K562 (cell line): Measurements from ENCODE around the gene ARHGEF18.

Experiments used
- BHLHE40 ChIP-seq: IDR thresholded peaks from 2 replicates; pipeline ENCODE4 v1.6.1; 2011; ENCODE audit warnings: low read length, improper control_type of control experiment
- EZH2 ChIP-seq: IDR thresholded peaks from 2 replicates; pipeline ENCODE4 v1.6.1; 2012; ENCODE audit warnings: low read depth, mild to moderate bottlenecking, inconsistent platforms, low read length, borderline replicate concordance
- JUN ChIP-seq, 2 experiments: sonication (generic) in 1 of 2; formaldehyde crosslinking in 1 of 2; IDR thresholded peaks; 2 replicates each; pipeline versions ENCODE4 v1.6.1 to v1.8.0; 2012 to 2022; ENCODE audit warnings: borderline replicate concordance in 2 of 2, mild to moderate bottlenecking in 2 of 2, improper control_type of control experiment in 1 of 2, low read depth in 1 of 2, low read length in 1 of 2, missing genetic modification reagents in 1 of 2
- JUNB ChIP-seq: fragments of 450-650 bp; formaldehyde crosslinking; conservative IDR thresholded peaks from 2 replicates; pipeline ENCODE4 v1.4.0; 2020; ENCODE audit warnings: mild to moderate bottlenecking
- SMARCC2 ChIP-seq: fragments of 450-650 bp; IDR thresholded peaks from 2 replicates; pipeline ENCODE4 v1.6.1; 2017; ENCODE audit warnings: antibody characterized with exemption, moderate library complexity, mild to moderate bottlenecking, low read depth
- TAF1 ChIP-seq: IDR thresholded peaks from 2 replicates; pipeline ENCODE4 v1.6.1; 2011; ENCODE audit warnings: mild to moderate bottlenecking, low read length, moderate library complexity; ENCODE audit not compliant: insufficient read depth, control insufficient read depth, severe bottlenecking; ENCODE audit errors: extremely low read depth
- ZBTB8A ChIP-seq: fragments of 450-650 bp; IDR thresholded peaks from 2 replicates; pipeline ENCODE4 v1.6.1; 2018; ENCODE audit warnings: mild to moderate bottlenecking, moderate library complexity; ENCODE audit not compliant: partially characterized antibody
- ZNF583 ChIP-seq: fragments of 250-450 bp; sonication (Bioruptor Pico); IDR thresholded peaks from 2 replicates; pipeline ENCODE4 v1.4.0; 2020
- TF ChIP-seq, protein P1 (sequence below): fragments of 250-450 bp; sonication (Bioruptor Pico); IDR thresholded peaks from 2 replicates; pipeline ENCODE4 v1.5.0; 2020; ENCODE audit warnings: mild to moderate bottlenecking, borderline replicate concordance
- TF ChIP-seq, protein P2 (sequence below), 2 experiments: fragments of 200-800 bp in 1 of 2; sonication (Bioruptor generic) in 1 of 2; sonication (generic) in 1 of 2; formaldehyde crosslinking in 1 of 2; IDR thresholded peaks in 1 of 2; conservative IDR thresholded peaks in 1 of 2; 2 replicates each; pipeline versions ENCODE4 v1.5.0 to v1.6.1; 2016 to 2020; ENCODE audit warnings: missing compliant biosample characterization in 1 of 2, missing genetic modification characterization in 1 of 2, missing genetic modification reagents in 1 of 2
- TF ChIP-seq, protein P3 (sequence below), 3 experiments: IDR thresholded peaks in 2 of 3; conservative IDR thresholded peaks in 1 of 3; 2 replicates each; pipeline ENCODE4 v1.5.1; 2011 to 2012; ENCODE audit warnings: low read length in 3 of 3, mild to moderate bottlenecking in 3 of 3, control low read depth in 2 of 3, improper control_type of control experiment in 1 of 3, inconsistent platforms in 1 of 3, low read depth in 1 of 3, mixed read lengths in 1 of 3, moderate library complexity in 1 of 3; ENCODE audit not compliant: insufficient read depth in 2 of 3
- TF ChIP-seq, protein P4 (sequence below): IDR thresholded peaks from 2 replicates; pipeline ENCODE4 v1.6.1; 2011; ENCODE audit not compliant: insufficient read length; ENCODE audit errors: extremely low read depth

DNA sequence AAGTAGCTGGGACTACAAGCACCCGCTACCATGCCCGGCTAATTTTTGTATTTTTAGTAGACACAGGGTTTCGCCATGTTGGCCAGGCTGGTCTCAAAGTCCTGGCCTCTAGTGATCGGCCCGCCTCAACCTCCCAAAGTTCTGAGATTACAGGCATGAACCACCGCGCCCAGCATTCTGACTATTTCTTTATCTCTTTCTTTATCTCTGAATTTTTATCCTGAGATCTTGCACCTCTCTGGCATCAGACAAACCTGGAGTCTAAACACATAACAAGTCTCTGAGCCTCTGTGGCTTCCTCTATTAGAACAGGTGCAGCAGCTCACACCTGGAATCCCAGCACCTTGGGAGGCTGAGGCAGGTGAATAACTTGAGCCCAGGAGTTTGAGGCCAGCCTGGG, 28.5 kb downstream of the ARHGEF18 start:
- TF ChIP-seq, protein P1, sequence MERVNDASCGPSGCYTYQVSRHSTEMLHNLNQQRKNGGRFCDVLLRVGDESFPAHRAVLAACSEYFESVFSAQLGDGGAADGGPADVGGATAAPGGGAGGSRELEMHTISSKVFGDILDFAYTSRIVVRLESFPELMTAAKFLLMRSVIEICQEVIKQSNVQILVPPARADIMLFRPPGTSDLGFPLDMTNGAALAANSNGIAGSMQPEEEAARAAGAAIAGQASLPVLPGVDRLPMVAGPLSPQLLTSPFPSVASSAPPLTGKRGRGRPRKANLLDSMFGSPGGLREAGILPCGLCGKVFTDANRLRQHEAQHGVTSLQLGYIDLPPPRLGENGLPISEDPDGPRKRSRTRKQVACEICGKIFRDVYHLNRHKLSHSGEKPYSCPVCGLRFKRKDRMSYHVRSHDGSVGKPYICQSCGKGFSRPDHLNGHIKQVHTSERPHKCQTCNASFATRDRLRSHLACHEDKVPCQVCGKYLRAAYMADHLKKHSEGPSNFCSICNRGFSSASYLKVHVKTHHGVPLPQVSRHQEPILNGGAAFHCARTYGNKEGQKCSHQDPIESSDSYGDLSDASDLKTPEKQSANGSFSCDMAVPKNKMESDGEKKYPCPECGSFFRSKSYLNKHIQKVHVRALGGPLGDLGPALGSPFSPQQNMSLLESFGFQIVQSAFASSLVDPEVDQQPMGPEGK: no peak
- TF ChIP-seq TAF1 (no peak), BHLHE40 (no peak), SMARCC2 (no peak), JUN (IDR thresholded peaks at IDR 0.05; ENCODE audit: borderline replicate concordance, low read depth, low read length) (no peak), JUN (CRISPR knock-in tag; IDR thresholded peaks at IDR 0.05; ENCODE audit: borderline replicate concordance) (no peak), JUNB (no peak), ZBTB8A (no peak), EZH2 (no peak), ZNF583 (CRISPR knock-in tag) (no peak)
- TF ChIP-seq, protein P2, sequence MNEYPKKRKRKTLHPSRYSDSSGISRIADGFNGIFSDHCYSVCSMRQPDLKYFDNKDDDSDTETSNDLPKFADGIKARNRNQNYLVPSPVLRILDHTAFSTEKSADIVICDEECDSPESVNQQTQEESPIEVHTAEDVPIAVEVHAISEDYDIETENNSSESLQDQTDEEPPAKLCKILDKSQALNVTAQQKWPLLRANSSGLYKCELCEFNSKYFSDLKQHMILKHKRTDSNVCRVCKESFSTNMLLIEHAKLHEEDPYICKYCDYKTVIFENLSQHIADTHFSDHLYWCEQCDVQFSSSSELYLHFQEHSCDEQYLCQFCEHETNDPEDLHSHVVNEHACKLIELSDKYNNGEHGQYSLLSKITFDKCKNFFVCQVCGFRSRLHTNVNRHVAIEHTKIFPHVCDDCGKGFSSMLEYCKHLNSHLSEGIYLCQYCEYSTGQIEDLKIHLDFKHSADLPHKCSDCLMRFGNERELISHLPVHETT (CRISPR knock-in tag; conservative IDR thresholded peaks at IDR 0.05 in 1 of 2, IDR thresholded peaks at IDR 0.05 in 1 of 2): no peak
- TF ChIP-seq, protein P3, sequence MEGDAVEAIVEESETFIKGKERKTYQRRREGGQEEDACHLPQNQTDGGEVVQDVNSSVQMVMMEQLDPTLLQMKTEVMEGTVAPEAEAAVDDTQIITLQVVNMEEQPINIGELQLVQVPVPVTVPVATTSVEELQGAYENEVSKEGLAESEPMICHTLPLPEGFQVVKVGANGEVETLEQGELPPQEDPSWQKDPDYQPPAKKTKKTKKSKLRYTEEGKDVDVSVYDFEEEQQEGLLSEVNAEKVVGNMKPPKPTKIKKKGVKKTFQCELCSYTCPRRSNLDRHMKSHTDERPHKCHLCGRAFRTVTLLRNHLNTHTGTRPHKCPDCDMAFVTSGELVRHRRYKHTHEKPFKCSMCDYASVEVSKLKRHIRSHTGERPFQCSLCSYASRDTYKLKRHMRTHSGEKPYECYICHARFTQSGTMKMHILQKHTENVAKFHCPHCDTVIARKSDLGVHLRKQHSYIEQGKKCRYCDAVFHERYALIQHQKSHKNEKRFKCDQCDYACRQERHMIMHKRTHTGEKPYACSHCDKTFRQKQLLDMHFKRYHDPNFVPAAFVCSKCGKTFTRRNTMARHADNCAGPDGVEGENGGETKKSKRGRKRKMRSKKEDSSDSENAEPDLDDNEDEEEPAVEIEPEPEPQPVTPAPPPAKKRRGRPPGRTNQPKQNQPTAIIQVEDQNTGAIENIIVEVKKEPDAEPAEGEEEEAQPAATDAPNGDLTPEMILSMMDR (IDR thresholded peaks at IDR 0.05 in 2 of 3, conservative IDR thresholded peaks at IDR 0.05 in 1 of 3; ENCODE audit: insufficient read depth in 2 of 3, low read depth in 1 of 3, low read length in 3 of 3): no peak
- TF ChIP-seq, protein P4, sequence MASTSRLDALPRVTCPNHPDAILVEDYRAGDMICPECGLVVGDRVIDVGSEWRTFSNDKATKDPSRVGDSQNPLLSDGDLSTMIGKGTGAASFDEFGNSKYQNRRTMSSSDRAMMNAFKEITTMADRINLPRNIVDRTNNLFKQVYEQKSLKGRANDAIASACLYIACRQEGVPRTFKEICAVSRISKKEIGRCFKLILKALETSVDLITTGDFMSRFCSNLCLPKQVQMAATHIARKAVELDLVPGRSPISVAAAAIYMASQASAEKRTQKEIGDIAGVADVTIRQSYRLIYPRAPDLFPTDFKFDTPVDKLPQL: no peak
